HG02588 (cell line): ENCODE data around the gene ZMYM4.

Source experiments
- ATAC-seq: cut with Tn5 transposase; IDR thresholded peaks from one replicate; pipeline ENCODE4 v1.9.1; 2021; ENCODE audit warnings: mild to moderate bottlenecking, moderate library complexity; ENCODE audit not compliant: unreplicated experiment

The ZMYM4 gene

DNA sequence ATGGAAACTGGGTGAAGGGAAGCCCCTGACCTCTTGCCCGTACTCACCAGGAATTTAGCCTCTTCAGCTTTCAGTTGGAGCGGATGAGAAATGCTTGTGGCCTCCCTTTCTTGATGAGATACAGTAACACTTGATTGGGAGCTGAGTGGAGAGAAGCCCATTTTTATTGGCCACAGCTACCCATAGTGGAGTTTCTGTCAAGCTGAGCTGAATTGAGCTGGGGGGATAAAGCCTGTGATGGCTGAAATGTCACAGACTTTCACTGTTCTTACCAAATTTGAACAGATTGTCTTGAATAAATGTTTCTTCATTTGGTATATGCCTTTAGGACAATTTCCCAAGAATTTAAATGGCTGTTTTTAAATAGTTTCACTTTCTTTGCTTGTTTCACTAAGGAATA is 125.9 kb downstream of the ZMYM4 start:
- no peak for ATAC-seq

DNA sequence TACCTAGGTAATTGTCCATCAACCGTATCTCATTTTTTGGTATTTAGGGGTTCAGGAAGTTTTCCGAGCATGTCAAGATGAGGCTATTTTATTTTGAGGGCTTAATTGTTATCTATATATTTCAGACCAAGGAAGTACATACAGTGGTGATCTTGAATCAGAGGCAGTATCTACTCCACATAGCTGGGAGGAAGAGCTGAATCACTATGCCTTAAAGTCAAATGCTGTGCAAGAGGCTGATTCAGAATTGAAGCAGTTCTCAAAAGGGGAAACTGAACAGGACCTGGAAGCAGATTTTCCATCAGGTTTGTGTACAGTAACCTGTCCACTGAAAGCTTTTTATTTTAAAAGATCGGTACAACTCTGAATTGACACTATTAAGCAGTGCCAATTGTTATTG is 130.2 kb downstream of the ZMYM4 start:
- ATAC-seq: no peak

DNA sequence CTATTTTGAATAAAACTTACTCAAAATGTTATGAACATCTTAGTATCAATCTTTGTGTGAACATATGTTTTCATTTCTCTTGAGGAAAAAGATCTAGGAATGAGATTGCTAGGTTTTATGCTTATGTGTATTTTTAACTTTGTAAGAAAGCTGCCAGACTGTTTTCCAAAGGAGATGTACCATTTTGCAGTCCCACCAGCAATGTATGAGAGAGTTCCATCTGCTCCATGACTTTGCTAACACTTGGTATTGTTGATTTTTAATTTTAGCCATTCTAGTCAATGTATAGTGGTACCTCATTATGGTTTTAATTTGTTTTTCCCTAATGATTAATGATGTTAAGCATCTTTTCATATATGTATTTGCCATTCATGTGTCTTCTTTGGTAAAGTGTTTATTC is 132.5 kb downstream of the ZMYM4 start:
- ATAC-seq: no peak

DNA sequence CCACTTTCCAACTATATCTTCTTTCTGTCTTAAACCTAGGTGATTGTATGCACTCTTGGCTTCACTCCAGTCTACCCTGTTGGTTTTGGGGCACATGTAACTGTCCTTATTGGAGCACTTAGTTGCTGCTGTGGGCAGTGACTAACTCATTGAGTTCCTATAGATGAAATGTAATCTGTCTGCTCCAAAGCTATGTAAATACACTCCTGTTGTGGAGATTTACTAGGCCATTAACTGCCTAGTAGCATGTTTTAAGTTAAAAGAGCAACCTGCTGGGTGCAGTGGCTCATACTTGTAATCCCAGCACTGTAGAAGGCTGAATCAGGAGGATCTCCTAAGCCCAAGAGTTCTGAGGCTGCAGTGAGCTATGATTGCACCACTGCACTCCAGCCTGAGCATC is 137.6 kb downstream of the ZMYM4 start:
- ATAC-seq: no peak

DNA sequence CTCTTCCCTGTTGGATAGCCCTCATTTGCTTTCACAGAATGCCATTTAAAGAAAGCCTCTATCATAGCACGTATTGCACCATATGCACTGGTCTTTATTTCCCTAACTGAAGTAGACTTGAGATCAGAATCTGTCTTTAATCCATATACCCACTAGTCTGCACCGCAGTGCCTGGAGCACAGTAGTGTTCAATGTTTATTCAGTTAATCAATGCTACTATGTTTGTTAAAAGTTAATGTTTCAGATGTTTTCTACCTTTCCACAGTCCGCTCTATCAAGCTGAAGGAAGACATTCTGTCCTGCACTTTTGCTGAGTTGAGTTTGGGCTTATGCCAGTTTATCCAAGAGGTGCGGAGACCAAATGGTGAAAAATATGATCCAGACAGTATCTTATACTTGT is 139.2 kb downstream of the ZMYM4 start:
- ATAC-seq: no peak

DNA sequence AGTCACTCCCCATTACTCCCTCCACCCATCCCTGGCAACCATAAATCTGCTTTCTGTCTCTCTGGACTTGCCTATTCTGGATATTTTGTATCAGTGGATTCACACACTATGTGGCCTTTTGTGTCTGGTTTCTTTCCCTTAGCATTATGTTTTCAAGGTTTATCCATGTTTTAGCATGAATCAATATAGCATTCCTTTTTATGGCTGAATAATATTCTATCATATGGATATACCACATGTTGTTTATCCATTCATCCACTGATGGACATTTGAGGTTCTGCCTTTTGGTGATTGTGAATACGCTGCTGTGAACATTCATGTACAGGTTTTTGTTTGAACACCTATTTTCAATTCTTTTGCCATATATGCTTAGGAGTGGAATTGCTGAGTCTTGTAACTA is 140.4 kb downstream of the ZMYM4 start:
- ATAC-seq: no peak

DNA sequence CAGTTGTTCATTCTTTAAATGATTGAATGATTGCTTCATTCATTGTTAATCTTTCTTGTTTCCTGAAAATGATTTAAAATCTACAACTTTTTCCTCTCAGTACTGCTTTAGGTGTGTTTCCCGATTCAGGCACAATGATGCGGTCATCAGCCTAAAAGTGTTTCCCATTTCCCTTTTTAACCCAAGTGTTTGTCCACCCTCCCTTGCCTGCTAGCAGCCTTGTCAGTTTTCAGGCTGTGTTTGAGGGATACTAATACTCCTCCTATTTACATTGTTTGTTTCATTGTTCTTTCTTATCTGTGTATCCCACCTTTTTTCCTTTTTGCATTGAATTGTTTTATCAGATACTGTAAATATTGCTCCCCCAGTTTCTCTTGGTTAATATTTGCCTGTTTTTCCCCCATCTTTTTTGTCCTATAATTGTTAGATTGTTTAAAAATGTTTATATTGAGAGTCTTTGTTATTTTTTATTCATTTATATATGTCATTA is 157.6 kb downstream of the ZMYM4 start:
- no peak for ATAC-seq

DNA sequence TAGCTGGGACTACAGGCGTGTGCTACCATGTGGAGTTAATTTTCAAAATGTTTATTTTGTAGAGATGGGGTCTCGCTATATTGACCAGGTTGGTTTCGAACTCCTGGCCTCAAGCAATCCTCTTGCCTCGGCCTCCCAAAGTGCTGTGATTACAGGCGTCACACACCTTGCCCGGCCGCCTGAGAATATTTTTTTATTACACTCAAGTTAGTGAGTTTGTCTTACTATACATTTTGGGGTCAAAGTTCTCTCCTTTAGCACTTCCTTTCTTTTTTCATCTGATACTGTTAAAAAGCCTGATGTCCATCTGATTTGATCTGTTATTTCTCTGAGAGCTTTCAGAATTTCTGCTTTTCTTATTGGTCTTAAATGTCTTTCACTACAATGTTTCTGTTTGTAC is 159.9 kb downstream of the ZMYM4 start:
- no peak for ATAC-seq

DNA sequence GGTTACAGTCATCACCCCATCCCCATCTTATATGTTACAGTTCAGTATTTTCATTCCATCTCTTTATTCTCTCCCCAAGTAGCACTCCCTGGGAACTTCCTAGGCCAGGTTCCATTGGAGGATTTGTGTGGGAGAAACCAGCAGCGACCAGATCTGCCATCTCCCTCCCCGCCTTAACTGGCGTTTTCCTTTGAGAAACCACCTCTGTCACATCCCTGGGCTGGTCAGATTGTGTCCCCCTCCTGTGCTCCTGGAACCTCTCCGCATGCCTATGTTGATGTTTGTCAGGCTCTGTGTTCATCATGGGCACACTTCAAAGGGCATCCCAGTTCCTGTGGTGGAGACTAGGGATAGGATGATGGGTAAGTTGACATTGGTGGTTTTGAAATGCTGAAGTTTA is 162.3 kb downstream of the ZMYM4 start:
- ATAC-seq: no peak

DNA sequence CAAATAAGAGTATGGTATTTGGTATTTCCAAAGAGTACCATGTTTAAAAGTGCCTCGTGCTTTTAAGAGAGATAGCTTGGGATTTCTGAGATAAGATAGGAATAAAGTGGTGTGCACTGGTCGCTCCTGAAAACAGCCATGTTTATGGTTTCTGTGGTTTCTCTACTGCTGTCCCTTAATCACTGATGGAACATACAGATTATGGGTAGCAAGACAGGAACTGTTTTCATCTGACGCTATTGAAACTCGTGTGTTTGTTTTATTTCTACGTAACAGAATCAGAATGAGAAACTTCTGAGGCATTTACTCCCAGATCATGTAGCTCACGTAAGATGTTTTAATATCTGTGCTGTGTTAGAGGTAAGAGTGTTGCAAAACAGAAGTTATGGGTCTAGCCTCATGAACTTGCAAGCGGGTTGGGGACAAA is 162.7 kb downstream of the ZMYM4 start:
- no peak for ATAC-seq

DNA sequence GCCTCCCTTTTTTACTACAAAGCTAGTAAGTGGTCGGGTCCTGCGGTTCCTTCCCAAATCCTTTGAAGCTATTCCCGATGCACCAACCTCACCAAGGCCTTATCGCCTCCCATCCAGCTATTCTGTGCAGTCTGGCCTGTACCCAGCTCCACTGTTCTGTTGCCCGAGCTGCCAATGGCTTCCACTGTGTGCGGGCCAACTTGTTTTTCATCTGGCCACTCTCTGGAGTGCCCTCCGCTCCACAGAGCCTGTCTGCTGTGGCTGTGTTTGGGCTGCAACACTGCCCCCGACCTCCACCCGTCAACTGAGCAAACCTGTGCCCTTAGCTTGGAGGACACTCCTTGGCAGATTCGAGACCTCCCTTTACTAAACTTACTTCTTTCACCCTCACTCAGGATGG is 163.7 kb downstream of the ZMYM4 start:
- ATAC-seq: no peak

DNA sequence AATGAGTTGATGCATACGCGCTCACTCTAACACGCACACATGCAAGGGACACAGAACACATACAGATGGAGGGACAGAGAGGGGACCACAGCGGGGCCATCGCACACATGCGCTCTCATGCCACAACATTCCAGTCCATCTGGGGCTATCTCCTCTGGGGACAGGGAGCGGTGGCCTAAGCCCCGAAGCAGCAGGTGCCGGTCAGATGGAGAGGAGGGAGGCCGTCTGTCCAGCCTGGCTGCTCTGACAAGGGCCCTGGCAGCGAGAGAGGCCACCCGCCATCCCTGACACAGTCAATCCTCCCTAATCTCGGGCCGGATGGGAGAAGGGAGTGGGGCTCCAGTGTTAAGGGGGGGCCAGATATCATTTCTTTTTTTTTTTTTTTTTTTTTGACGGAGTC is 165.2 kb downstream of the ZMYM4 start:
- no peak for ATAC-seq

DNA sequence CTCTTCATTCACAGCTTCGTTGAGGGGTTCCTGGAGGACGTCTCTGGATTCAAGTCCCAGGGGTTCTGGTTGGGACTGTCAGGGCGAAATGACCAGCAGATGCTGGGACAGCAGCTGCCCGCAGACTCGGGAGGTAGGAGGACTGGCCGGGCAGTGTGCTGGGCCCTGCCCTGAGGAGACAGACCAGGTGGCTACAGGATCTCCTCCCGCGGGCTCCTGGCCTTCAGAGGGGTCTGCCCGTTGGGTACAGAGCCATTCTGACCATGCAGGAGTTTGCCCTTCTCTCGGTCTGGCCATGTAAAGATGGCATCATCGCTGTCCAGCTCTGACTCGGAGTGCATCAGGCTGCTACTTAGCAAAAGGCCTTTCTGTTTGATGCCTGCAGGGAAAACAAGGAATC is 166.2 kb downstream of the ZMYM4 start:
- no peak for ATAC-seq

DNA sequence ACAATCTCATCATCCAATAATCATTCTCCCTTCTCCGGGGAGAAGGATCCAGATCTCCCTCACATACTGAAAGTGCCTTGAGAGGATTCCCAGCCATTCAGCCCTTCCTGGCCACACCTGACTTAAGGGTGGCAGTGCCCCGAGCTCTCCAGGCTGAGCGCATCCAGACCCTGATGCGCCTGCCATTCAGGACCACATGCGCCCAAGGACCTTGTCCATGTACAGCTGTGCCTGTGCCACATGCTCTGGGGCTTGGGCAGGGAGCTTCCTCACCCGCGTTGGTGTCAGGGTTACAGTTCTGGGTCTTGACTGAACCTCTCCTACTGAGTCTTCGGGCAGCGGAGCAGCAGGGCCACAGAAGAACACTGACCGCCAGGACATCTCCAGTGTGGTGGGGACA is 167.6 kb downstream of the ZMYM4 start:
- ATAC-seq: no peak

DNA sequence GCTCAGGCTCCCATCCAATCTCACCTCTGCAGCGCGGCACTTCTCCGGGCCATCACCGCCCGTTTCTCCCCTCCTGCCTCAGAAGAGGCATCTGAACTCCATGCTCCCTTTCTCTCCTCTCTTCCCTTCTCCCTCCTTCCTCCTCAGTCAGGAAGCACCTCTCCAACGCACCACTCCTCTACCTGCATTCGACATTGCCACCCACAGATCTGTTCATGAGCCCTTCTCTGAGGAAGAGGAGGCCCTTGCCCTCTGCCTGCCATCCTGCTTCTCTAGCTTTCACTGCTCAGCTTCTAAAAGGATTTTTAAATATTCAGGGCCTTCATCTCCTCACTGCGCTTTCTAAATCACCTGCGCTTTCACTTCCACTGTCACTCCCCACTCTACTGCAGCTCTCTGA is 168.7 kb downstream of the ZMYM4 start:
- no peak for ATAC-seq

DNA sequence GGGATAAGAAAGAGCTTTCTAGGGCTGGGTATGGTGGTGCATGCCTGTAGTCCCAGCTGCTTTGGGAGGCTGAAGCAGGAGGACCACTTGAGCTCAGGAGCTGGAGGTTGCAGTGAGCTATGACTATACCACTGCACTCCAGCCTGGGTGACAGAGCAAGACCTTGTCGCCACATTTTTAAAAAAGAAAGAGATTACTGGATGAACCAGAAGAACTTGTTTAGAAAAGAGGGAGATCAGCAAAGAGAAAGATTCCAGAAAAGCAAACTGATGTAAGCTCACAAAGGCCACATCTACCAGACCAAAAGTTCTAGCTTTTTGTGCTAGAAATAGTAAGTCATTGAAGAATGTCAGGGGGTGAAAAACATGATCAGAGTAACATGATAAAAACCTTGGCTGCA is 171.1 kb downstream of the ZMYM4 start:
- ATAC-seq: no peak

DNA sequence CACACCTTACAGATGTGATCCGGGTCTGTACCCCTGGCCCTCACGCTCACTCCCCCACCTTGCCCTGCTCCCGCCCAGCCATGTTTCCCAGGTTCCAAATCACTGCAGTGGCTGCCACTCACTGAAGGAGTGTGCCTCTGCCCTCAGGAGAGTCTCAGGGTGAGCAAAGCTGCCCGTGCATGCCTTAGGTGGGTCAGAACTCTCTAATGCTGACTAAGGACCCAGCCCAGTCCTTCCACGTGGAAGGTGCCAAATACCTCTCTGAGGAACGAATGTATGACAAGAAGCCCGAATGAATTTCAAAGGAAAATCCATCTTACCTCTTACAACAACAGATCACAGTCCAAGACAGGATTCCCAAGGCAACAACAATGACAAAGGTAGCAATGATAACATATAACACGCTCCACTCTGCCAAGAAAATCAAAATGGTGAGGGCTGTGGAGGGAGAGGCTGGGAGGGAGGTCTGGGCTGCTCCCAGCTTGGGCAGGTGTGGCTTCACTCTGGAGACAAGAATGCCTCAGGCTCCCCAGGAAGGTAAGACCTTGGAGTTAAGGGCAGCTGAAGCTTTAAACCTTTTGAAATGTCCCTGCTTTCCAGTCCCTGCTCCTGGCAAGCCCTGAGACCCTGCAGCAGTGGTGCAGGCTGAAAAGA is 173.5 kb downstream of the ZMYM4 start:
- no peak for ATAC-seq

DNA sequence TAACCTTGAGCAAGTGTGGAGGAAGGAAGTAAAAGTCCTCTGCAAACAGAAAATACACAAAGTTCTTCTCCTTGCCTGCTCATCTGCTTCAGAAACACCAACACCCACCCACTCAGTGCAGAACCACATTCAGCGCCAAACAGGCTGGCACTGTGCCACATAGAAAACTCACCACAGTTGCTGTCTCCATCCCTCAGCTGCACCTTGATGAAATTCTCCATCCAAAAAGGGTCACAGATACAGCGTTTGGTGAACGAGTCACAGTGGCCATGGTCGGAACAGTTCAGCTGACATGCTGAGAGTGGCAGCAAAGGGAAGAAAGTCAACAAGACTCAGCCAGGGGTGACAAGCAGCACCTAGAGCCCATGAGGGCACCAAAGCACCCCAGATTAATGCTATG is 174.2 kb downstream of the ZMYM4 start:
- ATAC-seq: no peak

DNA sequence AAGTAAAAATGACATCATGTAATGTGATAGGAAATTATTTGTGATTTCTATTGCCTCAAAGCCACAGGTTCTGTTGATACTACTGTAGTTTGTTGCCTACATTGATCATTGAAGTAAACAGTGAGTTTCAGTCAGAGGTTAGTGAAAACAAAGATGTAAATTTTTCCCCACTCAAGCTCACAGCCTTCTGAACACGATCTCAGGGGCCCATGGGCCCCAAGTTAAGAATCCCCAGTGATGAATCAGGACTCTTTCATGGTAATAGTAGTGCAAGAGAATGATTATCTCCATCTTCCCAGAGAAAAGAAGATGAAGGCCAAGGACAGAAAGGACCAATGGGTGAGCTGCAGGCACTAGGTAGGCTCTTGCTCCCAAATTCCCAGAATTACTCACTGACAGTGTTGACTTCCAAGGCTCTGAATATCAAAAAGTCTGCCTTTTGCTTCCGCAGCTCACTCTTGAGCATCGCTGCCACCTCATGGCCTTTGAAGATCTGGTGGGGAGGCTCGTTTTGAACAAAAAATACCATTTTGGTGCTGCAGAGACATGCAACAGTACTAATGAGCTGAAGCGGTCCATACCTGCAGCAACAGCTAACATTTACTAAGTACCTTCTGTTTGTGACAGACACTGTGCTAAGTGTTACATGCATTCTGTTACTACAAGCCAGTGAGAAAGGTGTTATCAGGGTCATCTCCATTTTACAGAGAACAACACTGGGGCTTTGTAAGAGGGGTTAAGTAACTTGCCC is 175.4 kb downstream of the ZMYM4 start:
- no peak for ATAC-seq

DNA sequence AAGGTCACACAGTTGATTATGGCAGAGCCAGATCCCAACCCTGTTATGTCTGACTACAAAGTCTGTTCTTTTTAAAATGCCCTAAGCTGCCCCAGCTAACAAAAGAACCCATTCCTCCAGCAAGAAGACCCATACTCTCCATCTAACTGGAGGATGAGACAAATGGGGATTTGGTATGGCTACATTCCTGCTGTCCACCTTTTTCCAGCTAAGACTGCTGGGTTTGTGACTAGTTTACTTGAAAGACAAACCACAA is 175.9 kb downstream of the ZMYM4 start:
- ATAC-seq: no peak

DNA sequence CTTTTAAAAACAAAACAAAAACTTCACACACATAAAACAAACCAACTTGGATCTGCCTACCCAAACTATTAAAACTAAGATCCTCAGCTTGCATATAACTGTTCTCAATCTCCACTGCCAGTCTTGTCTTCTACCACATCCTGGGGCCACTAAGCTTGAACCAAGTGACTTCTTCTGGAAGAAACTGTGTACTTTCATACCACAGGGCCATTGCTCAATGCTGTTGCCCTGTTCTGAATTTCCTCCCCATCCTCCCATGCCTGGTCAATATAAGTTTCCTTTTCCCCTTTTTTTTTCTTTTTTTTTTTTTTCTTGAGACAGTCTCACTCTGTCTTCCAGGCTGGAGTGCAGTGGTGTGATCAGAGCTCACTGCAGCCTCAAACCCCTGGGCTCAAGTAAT is 178.8 kb downstream of the ZMYM4 start:
- ATAC-seq: no peak

DNA sequence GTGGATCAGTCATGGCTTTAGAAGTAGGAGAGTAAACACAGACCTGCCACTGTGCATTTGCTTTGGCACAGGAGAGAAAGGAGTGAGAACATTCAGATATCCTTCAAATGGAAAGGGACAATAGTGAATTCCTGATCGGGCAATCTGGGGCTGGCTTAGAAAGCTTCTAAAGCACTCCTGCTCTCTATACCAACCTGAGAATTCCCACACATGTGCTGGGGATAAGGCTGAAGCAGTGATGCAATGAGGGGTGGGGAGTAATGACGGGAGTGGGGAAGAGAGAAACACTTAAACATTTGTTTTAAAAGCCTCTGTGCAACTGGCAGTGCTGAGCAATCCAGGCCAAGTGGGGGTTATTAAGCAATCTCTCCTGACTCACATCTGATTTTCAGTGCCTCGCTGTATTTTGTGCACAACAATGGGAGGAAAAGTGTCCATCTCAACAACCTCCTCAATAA is 179.9 kb downstream of the ZMYM4 start:
- ATAC-seq: no peak
